ENCODE data around the gene C1QTNF8.

The C1QTNF8 gene

DNA sequence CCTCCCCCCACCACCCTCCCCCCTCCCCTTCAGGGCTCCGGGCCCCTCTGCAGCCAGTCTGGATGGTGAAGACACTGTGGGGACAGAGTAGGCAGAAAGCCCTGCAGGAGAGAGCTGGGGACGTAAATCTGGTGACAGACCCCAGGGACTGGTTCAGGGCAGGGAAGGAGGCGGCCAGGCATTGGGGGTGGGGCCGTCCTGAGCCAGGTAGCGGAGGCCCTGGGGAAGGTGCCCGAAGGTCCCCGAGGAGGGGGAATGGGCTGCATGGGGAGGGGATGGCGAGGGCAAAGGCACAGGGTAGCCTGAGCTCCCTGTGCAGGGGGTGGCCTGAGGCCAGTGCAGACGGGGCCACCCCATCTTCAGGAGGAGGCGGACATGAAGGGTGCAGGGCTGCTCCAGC lies 30.5 kb upstream of the C1QTNF8 start:
- Histone ChIP-seq H3K9me3 (ENCODE audit: insufficient read depth, low read length, severe bottlenecking) (no peaks in the 10 kb centered on the region), H3K36me3 (ENCODE audit: insufficient read depth, low read length) (no peaks in the 10 kb centered on the region), H3K4me3 (ENCODE audit: low read depth in 1 of 2, low read length in 2 of 2) (no peak overlapping the region), H3K27me3 (ENCODE audit: insufficient read depth, low read length, poor library complexity) (no peaks in the 10 kb centered on the region), H3K79me2 (ENCODE audit: insufficient read depth, low read length) (no peaks in the 10 kb centered on the region), H3K4me2 (ENCODE audit: insufficient read depth, low read length) (no peak overlapping the region), H3K27ac (ENCODE audit: low read length) (no peak overlapping the region), H4K20me1 (ENCODE audit: insufficient read depth, low read length) (peaks cover 4% of the 10 kb centered on the region; the same call in 1 of the 2 replicates), H3K4me1 (ENCODE audit: insufficient read depth, low read length) (no peaks in the 10 kb centered on the region), H2AFZ (ENCODE audit: low read depth, low read length) (no peak overlapping the region), H3K9ac (ENCODE audit: low read depth, low read length) (no peak overlapping the region)
- TF ChIP-seq, protein P1, sequence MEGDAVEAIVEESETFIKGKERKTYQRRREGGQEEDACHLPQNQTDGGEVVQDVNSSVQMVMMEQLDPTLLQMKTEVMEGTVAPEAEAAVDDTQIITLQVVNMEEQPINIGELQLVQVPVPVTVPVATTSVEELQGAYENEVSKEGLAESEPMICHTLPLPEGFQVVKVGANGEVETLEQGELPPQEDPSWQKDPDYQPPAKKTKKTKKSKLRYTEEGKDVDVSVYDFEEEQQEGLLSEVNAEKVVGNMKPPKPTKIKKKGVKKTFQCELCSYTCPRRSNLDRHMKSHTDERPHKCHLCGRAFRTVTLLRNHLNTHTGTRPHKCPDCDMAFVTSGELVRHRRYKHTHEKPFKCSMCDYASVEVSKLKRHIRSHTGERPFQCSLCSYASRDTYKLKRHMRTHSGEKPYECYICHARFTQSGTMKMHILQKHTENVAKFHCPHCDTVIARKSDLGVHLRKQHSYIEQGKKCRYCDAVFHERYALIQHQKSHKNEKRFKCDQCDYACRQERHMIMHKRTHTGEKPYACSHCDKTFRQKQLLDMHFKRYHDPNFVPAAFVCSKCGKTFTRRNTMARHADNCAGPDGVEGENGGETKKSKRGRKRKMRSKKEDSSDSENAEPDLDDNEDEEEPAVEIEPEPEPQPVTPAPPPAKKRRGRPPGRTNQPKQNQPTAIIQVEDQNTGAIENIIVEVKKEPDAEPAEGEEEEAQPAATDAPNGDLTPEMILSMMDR (IDR thresholded peaks at IDR 0.05; ENCODE audit: borderline replicate concordance, extremely low read depth, low read length, poor library complexity, severe bottlenecking), result no peak
- no peak for TF ChIP-seq EZH2 (IDR thresholded peaks at IDR 0.05; ENCODE audit: borderline replicate concordance, low read depth, low read length, severe bottlenecking)
- no peak for ATAC-seq (ENCODE audit: insufficient read depth, low read depth)
- DNase-seq, result no peak

DNA sequence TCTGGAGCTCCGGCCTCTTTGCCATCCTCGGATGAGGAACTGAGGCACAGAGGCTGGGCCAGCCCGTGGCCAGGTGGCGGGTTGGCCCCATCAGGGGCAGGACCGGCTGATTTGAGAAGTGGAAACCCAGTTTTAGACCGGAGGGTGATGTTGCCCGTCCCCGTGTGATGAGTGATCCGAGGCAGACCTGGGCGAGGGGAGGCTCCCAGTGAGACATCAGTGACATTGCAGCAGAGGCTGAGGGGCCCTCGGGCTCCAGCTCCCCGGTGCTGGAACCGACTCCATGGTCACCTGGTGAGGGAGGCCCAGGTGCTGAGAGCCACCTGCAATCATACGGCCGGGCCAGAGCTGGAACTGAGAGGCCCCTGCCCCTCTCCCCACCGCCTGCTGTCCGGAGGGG lies 30.0 kb upstream of the C1QTNF8 start:
- TF ChIP-seq EZH2 (IDR thresholded peaks at IDR 0.05; ENCODE audit: borderline replicate concordance, low read depth, low read length, severe bottlenecking), result no peak
- TF ChIP-seq, protein P1 (IDR thresholded peaks at IDR 0.05; ENCODE audit: borderline replicate concordance, extremely low read depth, low read length, poor library complexity, severe bottlenecking), result no peak
- H3K4me2 ChIP-seq (ENCODE audit: insufficient read depth, low read length), result no peak overlapping the region
- DNase-seq (no peak), ATAC-seq (ENCODE audit: insufficient read depth, low read depth) (no peak)
- H3K9me3 ChIP-seq (ENCODE audit: insufficient read depth, low read length, severe bottlenecking), result no peaks in the 10 kb centered on the region
- H4K20me1 ChIP-seq (ENCODE audit: insufficient read depth, low read length), result peaks cover 4% of the 10 kb centered on the region; the same call in 1 of the 2 replicates
- no peak overlapping the region for H3K27ac ChIP-seq (ENCODE audit: low read length)
- H3K9ac ChIP-seq (ENCODE audit: low read depth, low read length), result no peak overlapping the region
- H3K36me3 ChIP-seq (ENCODE audit: insufficient read depth, low read length), result no peaks in the 10 kb centered on the region
- H3K79me2 ChIP-seq (ENCODE audit: insufficient read depth, low read length), result no peaks in the 10 kb centered on the region
- H3K4me1 ChIP-seq (ENCODE audit: insufficient read depth, low read length), result no peaks in the 10 kb centered on the region
- no peaks in the 10 kb centered on the region for H3K27me3 ChIP-seq (ENCODE audit: insufficient read depth, low read length, poor library complexity)
- H2AFZ ChIP-seq (ENCODE audit: low read depth, low read length), result no peak overlapping the region
- H3K4me3 ChIP-seq (ENCODE audit: low read depth in 1 of 2, low read length in 2 of 2), result no peak overlapping the region

DNA sequence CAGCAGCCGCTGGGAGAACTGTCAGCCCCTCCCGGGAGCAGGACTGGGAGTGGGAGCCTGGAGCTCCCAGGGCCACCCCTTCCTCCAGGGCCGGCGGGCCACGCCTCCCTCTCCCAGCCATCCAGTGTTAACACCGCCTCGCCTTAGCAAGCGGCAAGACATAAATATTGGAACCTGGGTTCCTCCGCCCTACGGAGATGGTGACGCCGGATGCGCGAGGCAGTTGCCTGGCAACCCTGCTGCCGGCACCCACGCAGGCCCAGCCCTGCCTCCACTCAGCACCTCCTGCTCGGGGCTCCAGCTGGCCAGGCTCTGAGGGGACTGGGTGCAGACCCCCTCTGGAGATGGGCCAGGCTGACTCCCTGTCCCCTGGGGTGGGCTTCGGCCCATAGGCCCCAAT lies 29.4 kb upstream of the C1QTNF8 start:
- peaks cover 4% of the 10 kb centered on the region; the same call in 1 of the 2 replicates for H4K20me1 ChIP-seq (ENCODE audit: insufficient read depth, low read length)
- TF ChIP-seq, protein P1 (IDR thresholded peaks at IDR 0.05; ENCODE audit: borderline replicate concordance, extremely low read depth, low read length, poor library complexity, severe bottlenecking), result no peak
- no peak for TF ChIP-seq EZH2 (IDR thresholded peaks at IDR 0.05; ENCODE audit: borderline replicate concordance, low read depth, low read length, severe bottlenecking)
- no peak overlapping the region for H3K9ac ChIP-seq (ENCODE audit: low read depth, low read length)
- no peaks in the 10 kb centered on the region for H3K36me3 ChIP-seq (ENCODE audit: insufficient read depth, low read length)
- H2AFZ ChIP-seq (ENCODE audit: low read depth, low read length), result no peak overlapping the region
- H3K4me2 ChIP-seq (ENCODE audit: insufficient read depth, low read length), result no peak overlapping the region
- H3K4me3 ChIP-seq (ENCODE audit: low read depth in 1 of 2, low read length in 2 of 2), result no peak overlapping the region
- no peaks in the 10 kb centered on the region for H3K9me3 ChIP-seq (ENCODE audit: insufficient read depth, low read length, severe bottlenecking)
- H3K27me3 ChIP-seq (ENCODE audit: insufficient read depth, low read length, poor library complexity), result no peaks in the 10 kb centered on the region
- DNase-seq (no peak), ATAC-seq (ENCODE audit: insufficient read depth, low read depth) (no peak)
- H3K79me2 ChIP-seq (ENCODE audit: insufficient read depth, low read length), result no peaks in the 10 kb centered on the region
- H3K4me1 ChIP-seq (ENCODE audit: insufficient read depth, low read length), result no peaks in the 10 kb centered on the region
- H3K27ac ChIP-seq (ENCODE audit: low read length), result no peak overlapping the region

DNA sequence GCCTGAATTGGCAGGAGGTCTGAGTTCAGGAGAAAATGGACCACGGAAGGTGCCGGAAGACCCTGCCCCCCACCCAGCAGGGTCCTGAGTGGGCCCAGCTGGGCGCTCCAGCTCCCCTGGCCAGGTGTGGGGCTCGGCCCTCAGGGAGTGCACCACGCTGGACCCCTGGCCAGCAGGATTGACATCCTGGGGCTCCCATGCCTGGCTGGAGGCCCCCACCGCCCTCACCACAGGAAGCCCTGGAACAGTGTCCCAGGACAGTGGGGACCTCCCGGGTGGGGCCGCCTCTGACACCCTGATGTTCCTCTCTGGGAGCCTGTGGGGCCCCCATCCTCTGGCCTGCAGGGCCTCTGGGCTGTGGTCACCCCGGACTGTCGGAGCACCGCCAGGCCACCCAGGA lies 28.8 kb upstream of the C1QTNF8 start:
- Histone ChIP-seq H3K9ac (ENCODE audit: low read depth, low read length) (no peak overlapping the region), H3K4me3 (ENCODE audit: low read depth in 1 of 2, low read length in 2 of 2) (no peak overlapping the region), H4K20me1 (ENCODE audit: insufficient read depth, low read length) (peaks cover 4% of the 10 kb centered on the region; the same call in 1 of the 2 replicates), H3K27ac (ENCODE audit: low read length) (no peak overlapping the region), H3K4me1 (ENCODE audit: insufficient read depth, low read length) (no peaks in the 10 kb centered on the region), H3K4me2 (ENCODE audit: insufficient read depth, low read length) (no peak overlapping the region), H3K36me3 (ENCODE audit: insufficient read depth, low read length) (no peaks in the 10 kb centered on the region), H3K9me3 (ENCODE audit: insufficient read depth, low read length, severe bottlenecking) (no peaks in the 10 kb centered on the region), H3K27me3 (ENCODE audit: insufficient read depth, low read length, poor library complexity) (no peaks in the 10 kb centered on the region), H2AFZ (ENCODE audit: low read depth, low read length) (no peak overlapping the region), H3K79me2 (ENCODE audit: insufficient read depth, low read length) (no peaks in the 10 kb centered on the region)
- TF ChIP-seq, protein P1 (IDR thresholded peaks at IDR 0.05; ENCODE audit: borderline replicate concordance, extremely low read depth, low read length, poor library complexity, severe bottlenecking), result no peak
- no peak for TF ChIP-seq EZH2 (IDR thresholded peaks at IDR 0.05; ENCODE audit: borderline replicate concordance, low read depth, low read length, severe bottlenecking)
- ATAC-seq (ENCODE audit: insufficient read depth, low read depth), result no peak
- no peak for DNase-seq

Data from DND-41 (cell line).